ENCODE measurements around the gene PTGDR2.

Gene PTGDR2

DNA sequence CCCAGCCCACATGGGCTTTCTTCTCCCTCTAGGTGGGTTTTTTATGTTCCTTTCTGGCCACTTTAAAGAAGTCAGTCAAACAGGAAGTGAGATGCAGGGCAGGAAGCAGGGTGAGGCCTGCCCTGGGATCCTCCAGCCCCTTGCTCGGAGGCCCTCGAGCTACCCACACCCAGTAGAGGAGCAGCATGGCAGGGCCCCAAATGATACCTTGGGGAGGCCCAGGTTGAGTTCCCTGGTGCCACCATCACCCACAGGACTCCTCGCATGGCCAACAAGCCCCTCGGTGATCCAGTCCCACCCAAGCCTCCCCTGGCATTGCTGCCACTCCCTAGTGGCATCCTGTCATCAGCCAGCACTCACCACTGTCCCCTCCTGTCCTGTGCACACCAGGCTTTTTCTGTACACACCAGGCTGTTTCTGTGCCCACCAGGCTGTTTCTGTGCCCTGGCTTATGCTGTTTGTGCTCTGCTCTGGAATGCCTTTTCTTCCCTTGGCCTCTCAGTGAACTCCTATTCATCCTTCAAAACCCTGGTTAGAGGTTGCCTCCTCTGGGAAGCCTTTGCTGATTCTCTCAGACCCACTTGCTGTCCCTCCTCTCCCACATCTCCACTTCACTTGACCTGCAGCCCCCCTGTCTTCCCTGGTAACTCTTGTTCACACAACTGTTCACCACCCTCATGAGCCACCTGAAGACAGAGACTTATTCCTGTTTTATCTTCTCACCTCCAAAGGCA, 3.1 kb upstream of the PTGDR2 start:
- no peak for DNase-seq (ENCODE audit: low read depth in 2 of 2)

DNA sequence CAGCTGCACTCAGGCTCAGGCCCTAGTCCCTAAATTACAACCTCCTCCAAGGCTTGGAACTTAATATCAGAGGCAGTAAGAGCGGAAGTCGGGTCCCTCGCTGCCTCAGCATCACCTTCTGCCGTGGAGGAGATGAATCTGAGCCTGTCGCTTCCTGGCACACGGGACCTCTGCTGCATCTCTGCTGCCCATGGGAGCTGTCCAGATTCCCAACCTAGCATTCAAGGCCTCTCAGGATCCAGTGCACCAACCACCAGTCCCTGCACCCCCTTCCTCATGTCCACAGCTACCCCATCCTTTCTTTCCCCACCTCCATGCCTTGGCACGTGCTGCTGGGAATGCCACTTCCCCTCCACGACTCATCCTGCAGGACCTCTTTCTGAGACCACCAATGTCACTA, 2.5 kb upstream of the PTGDR2 start:
- DNase-seq (ENCODE audit: low read depth in 2 of 2) = no peak

DNA sequence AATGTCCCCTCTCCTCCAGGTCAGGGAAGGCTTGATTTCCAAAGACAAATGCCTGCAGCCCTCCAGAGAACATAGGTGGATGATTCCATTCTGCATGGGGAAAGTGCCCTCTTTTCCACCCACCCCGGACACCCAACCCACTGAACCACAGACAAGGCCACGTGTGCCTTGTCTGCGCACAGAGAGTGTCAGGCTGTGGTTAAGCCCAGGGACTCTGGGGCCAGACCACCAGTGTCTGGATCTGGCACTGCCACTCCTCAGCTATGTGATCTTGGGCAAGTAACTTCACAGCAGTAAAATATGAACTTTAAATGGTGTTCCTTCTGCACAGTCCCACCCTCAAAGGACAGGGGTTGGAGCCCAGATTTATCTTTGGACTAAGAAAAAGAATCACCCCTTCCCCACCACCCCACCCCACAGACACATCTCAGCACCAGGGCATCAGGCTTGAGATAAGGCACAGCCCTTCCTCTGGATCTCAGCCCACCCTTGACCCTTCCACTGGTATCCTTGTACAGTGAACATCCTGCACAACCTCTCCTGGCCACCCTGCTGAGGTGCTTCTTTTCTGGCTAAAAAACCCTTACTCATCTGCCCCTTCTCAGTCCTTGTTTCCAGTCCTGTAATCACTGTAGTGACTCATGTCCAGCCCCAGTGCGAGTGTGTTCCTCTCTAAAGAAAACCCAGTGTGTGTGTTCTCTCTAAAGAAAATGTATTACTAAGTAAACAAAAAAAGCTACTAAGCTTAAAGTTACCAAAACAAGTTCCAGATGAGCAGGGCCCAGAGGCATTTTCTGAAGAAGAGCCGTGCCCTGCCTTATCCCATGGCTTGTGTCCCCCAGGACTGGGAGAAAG, 1.9 kb upstream of the PTGDR2 start:
- DNase-seq (ENCODE audit: low read depth in 2 of 2) = no peak

DNA sequence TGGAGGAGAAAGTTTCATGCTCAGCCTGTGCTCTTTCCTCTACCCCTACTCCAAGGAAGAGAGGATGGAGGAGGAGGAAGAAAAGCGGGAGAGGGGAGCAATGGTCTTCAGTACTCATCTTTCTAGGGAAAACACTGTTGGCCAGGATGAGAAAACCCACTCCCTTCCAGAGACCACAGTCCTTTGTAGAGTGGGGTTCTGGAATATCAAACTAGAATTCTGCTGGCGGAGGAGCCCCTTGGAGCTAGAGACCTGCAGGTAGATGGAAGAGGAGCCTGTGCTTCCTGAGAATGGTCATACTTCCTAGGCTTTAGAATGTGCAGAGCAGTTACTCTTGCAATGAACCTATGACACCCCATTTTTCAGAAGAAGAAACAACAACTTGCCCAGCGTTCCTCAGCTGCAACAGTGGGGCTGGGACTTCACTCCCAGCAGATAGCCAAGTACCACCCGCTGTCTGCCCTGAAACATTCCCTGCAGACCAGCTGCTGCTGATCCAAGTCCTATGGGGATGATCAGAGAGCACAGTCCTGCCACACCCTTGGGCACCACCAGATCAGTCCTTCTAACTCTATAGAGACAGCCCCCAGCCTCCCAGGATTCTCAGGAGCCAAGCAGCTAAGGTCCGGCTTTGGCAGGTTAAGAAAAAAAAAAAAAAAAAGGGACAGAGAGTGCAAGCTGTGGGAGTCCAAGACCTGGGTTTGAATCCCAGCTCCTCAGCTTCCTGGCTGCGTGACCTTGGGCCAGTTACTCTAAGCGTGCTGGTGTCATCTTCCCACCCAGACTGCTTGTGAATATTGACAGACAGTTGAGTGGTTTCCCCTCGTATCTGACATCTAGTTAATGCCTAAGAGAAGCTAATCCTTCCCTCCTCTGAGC, 664 bp downstream of the PTGDR2 start:
- no peak for DNase-seq (ENCODE audit: low read depth in 2 of 2)

DNA sequence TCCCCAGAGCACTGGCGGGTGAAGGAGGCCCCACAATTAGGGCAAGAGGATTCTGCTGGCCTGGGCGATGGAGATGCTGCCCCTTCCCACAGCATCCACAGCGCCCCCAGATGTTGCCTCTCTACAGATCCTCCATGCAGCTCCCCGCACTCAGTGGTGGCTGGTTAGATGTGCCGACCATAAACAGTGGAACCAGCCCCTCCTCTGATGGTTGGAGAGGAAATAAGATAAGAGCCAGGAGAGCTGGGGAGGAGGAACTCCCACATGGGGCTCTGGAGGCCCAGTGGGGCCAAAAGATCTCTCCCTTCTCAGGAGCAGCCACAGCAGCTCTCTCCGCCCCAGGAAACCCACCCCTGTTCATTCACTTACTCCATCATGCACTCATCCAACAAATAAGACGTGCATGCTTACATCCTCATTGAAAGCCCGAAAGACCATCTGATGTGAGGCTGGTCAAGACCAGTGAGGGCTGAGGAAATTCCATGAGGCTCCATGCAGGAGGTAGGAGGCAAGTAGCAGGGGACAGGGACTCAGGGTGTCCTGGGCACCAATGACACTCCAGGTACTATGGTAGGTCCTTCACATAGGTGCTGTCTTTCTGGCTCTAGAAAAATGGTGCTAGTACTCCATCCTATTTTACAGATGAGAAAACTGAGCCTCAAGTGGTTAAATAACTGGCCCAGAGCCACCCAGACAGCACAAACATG, 1.5 kb downstream of the PTGDR2 start:
- DNase-seq (ENCODE audit: low read depth in 2 of 2) = no peak

DNA sequence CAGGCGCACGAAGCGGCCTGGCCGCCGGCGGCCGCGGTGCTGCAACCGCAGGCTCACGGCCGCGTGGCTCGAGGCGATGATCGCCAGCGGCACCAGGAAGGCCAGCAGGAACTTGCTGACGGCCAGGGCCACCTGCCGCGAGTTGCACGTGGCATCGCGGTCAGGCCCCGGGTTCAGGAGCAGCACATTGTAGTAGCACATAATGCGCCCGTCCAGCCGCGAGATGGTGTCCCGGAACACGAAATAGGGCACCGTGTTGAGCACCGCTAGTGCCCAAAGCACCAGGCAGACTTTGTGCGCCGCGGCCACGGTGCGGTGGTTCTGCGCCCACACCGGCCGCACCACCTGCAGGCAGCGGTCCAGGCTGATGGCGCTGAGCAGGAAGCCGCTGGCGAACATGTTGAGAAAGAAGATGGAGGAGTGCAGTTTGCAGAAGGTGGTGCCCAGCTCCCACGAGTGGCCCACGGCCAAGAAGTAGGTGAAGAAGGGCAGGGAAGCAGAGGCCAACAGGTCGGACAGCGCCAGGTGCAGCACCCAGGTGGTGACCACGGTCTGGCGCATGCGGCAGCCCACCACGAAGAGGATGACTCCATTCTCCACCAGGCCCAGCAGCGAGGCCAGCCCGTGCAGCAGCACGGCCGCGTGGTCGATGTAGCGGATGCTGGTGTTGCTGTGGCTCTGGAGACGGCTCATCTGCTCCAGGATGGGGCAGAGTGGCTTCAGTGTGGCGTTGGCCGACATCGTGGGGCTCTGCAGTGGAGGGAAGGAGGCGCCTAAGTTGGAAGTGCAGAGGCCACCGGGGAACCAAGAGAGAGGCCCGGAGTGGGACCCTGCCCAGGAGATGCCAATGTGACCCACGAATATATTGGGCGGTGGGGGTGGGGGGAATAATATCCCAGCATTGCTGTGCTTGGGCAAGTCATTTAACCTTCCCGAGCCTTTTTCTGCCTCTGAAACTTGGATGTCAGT, 2.5 kb downstream of the PTGDR2 start:
- DNase-seq (ENCODE audit: low read depth in 2 of 2) = no peak

DNA sequence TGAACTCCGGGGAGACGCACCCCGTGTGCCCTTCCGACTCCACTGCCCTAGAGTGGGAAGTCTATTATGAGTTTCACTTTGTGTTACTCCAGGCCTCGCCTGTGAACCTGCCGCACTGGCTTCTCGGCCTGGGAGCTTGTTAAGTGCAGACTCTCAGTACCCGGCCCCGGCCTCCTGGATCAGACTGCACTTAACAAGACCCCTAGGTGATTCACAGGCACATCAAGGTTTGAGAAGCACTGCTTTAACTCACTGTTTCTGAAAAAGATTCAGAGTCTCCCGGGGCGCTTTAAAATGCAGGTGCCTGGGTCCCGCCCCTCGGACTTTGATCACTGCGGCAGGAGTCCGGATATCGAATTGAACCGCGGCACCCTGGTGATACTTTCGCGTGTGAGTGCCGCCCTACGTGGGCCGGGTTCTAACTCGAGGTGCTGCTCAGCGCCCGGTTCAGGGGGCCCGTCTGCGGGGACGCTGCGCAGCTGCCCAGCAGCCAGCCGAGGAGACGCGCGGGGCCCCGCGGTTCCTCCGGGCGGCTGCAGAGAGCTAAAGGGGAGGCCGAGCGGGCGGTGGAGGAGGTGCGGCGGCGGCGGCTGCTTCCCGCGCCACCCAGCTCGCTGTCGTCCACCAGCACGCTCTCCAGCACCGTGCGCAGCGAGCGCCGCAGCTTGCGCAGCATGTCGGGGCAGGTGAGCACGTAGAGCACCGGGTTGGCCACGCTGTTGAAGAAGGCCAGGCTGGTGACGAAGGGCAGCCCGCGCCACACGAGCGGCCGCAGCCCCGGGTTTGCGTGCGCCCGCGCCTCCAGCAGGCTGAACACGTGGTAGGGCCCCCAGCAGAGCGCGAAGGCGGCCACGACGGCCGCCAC, 3.4 kb downstream of the PTGDR2 start:
- no peak for DNase-seq (ENCODE audit: low read depth in 2 of 2)

DNA sequence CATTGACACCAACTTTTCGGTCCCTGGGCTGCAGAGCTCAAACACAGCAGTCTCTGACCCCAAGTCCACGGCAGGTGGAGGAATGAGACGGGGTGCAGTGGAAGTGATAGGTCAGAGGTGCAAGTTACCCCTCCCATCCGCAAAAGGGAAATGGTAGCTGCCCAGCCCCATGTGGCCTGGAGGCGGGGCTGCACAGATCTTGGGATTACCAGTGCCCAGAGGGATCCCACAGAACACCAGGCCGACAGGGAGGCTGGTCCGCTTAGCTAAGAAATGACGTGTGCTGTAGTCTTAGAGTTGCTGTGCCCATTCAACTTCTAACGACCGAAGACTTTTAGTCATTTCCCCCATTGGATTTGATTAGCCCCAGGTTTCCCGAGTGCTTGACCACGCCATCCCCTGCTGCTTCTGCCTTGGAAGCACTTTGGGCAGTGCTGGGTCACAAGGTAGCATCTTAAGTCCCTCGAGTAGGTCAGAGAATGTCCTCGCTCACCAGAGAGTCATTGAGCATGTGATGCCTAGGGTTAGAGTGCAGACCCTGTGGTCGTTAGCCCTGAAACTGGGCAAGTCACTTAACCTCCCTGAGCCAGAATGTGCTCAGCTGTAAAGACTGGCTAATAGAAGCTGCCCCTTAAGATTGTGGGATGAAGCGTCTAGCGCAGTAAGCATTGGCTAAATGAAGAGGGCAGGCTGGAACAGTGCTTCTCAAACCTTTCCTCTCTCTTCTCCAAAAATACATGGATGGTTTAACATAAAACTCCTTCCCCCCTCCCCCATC, 4.2 kb downstream of the PTGDR2 start:
- DNase-seq (ENCODE audit: low read depth in 2 of 2) = no peak

DNA sequence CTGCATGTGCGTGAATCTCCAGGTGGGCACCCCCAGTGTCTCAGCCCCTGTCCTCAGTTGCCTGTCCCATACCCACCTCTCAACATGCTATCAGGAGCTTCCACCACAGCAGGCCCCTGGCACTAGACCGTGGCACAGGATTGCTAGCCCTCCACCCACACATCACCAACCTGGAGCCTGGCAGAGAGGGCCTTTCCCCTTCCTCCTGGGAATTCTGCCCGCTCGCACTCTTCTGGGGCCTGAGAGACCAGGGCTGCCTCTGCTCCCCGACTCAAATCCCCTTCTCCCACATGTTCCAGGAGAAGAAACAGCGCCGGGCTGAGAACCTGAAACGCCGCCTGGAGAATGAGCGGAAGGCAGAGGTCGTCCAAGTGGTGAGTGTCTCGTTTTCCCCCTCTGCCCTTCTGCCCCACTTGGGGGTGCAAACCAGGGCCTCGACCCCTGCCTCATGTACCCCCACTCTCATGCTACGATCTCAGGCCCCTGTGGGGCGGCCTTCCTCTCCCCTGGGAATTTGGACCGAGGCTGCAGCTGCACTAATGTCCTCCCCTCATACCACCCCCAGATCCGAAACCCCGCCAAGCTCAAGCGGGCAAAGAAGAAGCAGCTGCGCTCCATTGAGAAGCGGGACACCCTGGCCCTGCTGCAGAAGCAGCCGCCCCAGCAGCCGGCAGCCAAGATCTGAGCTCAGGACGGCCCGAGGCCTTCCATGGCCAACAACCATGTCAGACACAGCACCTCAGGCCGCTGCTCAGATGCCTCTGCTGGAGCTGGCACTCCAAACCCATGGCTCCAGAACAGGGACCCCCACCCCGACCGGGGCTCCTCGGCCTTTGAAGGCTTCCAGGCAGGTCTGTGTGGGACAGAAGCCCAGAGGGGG, 5.9 kb downstream of the PTGDR2 start:
- DNase-seq (ENCODE audit: low read depth in 2 of 2) = no peak

DNA sequence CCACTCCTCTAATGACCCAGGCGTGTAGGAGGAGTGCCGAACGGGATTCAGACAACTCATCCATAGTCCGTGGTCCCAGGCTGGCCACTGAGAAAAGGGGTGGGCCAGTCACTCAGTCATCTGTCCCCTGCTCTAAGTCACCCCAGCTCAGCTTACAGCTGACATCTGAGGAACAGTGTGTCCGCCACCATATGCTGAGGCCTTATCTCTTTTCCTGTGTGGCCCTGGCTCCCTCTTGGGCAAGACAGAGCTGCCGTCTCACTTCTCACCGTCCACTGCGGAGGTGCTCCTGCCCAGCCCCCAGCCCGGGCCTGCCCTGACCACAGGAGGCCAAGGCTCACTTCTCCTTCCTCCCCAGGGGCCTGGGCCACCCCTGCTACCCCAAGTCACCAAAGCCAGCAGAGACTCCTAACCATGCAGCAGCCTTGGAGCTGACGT, 7.0 kb downstream of the PTGDR2 start:
- no peak for DNase-seq (ENCODE audit: low read depth in 2 of 2)

DNA sequence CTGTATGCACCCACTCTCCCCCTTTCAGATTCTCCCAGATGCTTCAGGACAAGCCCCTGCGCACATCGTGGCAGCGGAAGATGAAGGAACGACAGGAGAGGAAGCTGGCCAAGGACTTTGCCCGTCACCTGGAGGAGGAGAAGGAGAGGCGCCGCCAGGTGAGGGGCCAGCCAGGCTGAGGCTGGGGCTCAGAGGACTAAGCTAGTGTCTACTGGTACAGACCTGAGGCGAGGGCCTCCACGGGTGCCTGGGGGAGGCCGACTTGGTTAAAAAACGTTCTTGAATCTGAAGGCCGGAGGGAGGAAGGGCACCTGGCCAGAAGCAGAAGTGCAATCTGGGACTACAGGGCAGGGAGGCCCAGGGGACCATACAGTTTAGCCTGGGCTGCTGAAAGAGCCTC, 7.9 kb downstream of the PTGDR2 start:
- DNase-seq (ENCODE audit: low read depth in 2 of 2) = no peak

DNA sequence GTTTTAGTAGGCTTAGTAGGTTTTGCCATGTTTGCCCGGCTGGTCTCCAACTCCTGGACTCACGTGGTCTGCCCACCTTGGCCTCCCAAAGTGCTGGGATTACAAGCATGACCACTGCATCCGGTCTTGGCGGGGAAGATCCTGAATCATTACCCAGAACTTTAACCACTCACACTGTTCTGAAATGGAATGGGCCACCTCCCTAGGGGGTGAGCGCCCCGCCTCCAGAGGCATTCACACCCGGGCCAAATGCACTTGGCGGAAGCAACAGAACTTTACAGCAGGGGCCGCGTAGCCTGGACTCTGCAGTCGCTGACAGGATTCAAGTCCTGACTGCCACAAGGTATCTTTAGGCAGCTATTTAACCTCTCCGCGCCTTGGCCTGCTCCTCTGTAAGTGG, 8.5 kb downstream of the PTGDR2 start:
- DNase-seq (ENCODE audit: low read depth in 2 of 2) = no peak

DNA sequence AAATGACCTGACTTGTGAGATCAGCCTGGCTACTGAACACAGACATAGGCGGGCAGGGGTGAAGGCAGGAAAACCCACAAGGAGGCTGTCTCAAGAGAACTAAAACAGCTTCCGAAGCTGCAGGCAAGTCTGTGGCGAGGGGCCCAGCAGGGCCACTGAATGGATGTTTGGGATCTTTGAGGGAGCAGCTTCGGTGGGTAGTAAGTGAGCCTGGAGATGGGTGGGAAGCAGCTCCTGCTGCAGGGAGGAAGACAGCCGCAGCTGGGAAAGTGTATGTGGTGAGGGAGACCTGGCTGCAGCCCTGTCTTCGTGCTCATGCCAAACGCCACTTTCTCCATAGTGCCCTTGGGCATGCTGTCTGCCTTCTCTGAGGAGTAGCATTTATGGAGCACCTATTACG, 10.4 kb downstream of the PTGDR2 start:
- no peak for DNase-seq (ENCODE audit: low read depth in 2 of 2)

DNA sequence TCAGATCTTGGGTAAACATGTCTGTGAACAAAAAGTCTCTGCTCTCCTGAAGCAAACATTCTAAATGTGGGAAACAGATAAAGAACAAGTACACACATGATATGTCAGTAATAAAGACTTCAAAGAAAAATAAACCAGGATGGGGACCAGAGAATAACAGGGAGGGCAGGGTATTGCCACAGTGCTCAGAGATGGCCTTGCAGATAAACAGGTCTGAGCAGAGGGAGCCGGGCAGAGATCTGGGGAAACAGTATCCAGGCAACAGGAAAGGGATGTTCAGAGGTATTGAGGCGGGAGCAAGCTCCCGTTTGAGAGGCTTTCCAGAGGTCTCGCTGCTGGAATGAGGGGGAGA, 10.9 kb downstream of the PTGDR2 start:
- DNase-seq (ENCODE audit: low read depth in 2 of 2) = no peak

DNA sequence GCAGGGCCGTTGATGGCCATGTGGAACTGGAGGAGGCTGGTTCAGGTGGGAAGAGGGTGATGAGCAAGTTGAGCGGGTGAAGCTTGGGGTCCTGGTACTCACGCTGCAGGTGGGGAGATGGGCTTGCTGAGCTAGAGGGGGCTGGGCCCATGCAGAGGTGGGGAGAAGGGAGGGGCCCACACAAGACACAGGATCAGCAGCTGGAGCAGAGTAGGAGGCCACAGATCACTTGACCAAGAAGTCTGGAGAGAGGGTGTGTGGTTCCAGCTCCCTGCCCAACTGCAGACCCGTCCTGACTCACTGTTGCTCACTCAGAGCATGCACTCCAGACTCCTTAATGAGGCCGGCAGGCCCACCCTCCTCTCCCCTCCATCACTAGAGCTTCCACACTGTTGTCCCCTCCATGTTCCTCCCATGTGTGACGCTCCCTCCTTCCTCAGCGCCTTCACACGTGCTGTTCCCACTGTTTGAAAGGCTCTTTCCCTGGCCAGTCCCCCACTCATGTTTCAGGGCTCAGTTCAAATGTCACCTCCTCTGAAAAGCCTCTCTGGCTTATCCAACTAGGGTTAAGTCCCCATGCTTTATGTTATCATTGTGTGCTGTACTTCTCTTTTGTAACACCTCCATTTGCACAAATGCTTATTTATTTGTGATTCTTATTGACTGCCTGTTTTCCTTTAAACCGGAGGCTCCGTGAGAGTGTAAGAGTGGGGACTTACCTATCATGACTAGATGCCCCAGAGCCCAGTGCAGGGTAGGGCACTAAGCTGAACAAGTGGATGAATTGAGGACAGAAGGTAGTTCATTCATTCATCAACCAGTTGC, 11.5 kb downstream of the PTGDR2 start:
- no peak for DNase-seq (ENCODE audit: low read depth in 2 of 2)

DNA sequence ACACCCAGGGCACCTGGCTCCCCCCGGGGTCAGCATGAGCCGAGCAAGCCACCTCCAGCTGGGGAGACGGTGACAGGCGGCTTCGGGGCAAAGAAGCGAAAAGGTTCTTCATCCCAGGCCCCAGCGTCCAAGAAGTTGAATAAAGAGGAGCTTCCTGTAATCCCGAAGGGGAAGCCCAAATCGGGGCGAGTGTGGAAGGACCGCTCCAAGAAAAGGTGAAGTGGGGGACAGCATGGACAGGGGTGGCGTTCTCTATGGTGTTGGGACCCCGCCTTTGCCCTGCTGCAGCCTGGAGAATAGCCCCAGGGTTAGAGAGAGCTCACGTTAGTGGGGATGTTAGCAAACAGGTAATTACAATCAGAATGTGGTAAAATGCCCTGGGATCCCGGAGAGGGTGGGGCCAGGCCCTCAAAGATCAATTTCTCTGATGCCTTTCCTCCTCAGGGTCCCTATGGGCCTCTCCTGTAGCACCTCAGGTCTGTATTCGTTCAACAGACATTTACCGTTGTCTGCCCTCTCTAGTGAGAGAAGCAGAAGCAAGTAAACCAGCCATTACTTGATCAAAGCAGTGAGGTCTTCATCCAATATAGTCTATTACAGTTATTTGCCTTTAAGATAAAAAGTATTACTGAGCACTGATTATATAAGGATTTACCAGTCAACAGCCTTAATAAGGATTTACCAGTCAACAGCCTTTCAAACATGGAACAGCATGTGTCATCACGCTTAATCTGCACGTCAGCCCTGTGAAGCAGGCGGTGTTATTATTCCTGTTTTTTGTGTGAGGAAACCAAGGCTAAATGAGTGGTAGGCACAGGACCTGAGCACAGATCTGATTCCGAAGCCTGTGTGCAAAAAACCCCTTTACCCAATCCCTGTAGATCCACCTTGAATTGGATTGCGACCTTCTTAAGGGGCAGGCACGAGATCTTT, 12.8 kb downstream of the PTGDR2 start:
- no peak for DNase-seq (ENCODE audit: low read depth in 2 of 2)
